Activated B cell treated with CpG ODN at 0.5 μM for 24 hours (primary cell): ENCODE measurements around the gene CABLES2. TPM values are rescaled to one million over a fixed set of nuclear protein-coding genes. Genes with fewer than 3 reads are reported as not detected.
A peak's percentile ranks its signal among the peaks of the same experiment; 100 is the strongest.

Experiments used
- ATAC-seq: fragments of 200-7000 bp; cut with Tn5 transposase; one replicate; pipeline ENCODE4 v1.10.0; 2021; ENCODE audit warnings: low read depth, mild to moderate bottlenecking, moderate library complexity
- CTCF ChIA-PET: fragments of 350-600 bp; sonication (Branson Sonifier 250); formaldehyde crosslinking; loops from one replicate; lab custom pipeline; 2021; ENCODE audit warnings: antibody characterized with exemption; lab: Charles Lee
- POLR2A ChIA-PET: fragments of 350-600 bp; sonication (Branson Sonifier 250); formaldehyde crosslinking; loops from one replicate; lab custom pipeline; 2021; ENCODE audit warnings: antibody characterized with exemption; lab: Charles Lee
- DNase-seq: peaks from one replicate; pipeline ENCODE4 v3.0.0; 2022
- H3K27ac Mint-ChIP-seq: one replicate; pipeline ENCODE4 v1.8.0; 2020; ENCODE audit warnings: mixed read lengths
- H3K27me3 Mint-ChIP-seq: one replicate; pipeline ENCODE4 v1.8.0; 2021; ENCODE audit warnings: mixed read lengths
- H3K36me3 Mint-ChIP-seq: one replicate; pipeline ENCODE4 v1.8.0; 2021; ENCODE audit warnings: low read depth, mixed read lengths
- H3K4me1 Mint-ChIP-seq: one replicate; pipeline ENCODE4 v1.8.0; 2021; ENCODE audit warnings: mixed read lengths
- H3K4me3 Mint-ChIP-seq: one replicate; pipeline ENCODE4 v1.8.0; 2020; ENCODE audit warnings: mild to moderate bottlenecking, mixed read lengths
- H3K9me3 Mint-ChIP-seq: one replicate; pipeline ENCODE4 v1.8.0; 2020; ENCODE audit warnings: mixed read lengths
- CTCF ChIP-seq: fragments of 200-600 bp; IDR thresholded peaks from one replicate; pipeline ENCODE4 v1.8.0; 2022; ENCODE audit warnings: antibody characterized with exemption, mild to moderate bottlenecking
- intact Hi-C: fragments of 100-400 bp; cut with micrococcal nuclease; formaldehyde crosslinking; loops from one replicate; pipeline ENCODE4 v1.15.1; 2024
- total RNA-seq: library from RNA; stranded (reverse); gene quantifications from 2 replicates; pipeline ENCODE4 v1.2.3, GENCODE V29; 2022

The CABLES2 gene
- total RNA-seq, 1 donor from 2014 or later: 6.6 TPM

- ChIA-PET CTCF (interaction anchor here (0.7 to 2.1 kb wide), 4 partner anchors 128 to 385 kb away, joined by 3 to 11 read pairs (median 4); no protein-coding TSS in a partner anchor), POLR2A (interaction anchor here (0.9 kb wide), 1 partner anchor 9 kb away, joined by 3 read pairs; no protein-coding TSS in a partner anchor)
- H3K27me3 Mint-ChIP-seq: no peaks in the 10 kb centered on the region
- no peaks in the 10 kb centered on the region for H3K36me3 Mint-ChIP-seq
- H3K4me1 Mint-ChIP-seq: peaks cover 32% of the 10 kb centered on the region
- H3K27ac Mint-ChIP-seq: no peak overlapping the region
- no peaks in the 10 kb centered on the region for H3K9me3 Mint-ChIP-seq
- no peak for ATAC-seq
- TF ChIP-seq CTCF: no peak
- H3K4me3 Mint-ChIP-seq: peak overlapping the region; percentile 38
- intact Hi-C loops: no loop called here
- no peak for DNase-seq
Measured at GRCh38 chr20:62409086-62409853, 2.2 kb upstream of the CABLES2 start.

- Mint-ChIP-seq H3K27ac (no peak overlapping the region), H3K4me3 (no peak overlapping the region), H3K4me1 (peaks cover 32% of the 10 kb centered on the region), H3K9me3 (no peaks in the 10 kb centered on the region), H3K27me3 (no peaks in the 10 kb centered on the region), H3K36me3 (no peaks in the 10 kb centered on the region)
- ATAC-seq (no peak), DNase-seq (no peak)
- ChIA-PET POLR2A (no interaction called here), CTCF (interaction anchor here (1.6 kb wide), 1 partner anchor 383 kb away, joined by 6 read pairs; no protein-coding TSS in a partner anchor)
- intact Hi-C loops: no loop called here
- no peak for TF ChIP-seq CTCF
Measured at GRCh38 chr20:62408640-62409039, 1.6 kb upstream of the CABLES2 start.

- CTCF ChIA-PET: no interaction called here
- Mint-ChIP-seq H3K27ac (peak overlapping the region; percentile 24), H3K27me3 (no peaks in the 10 kb centered on the region), H3K9me3 (no peaks in the 10 kb centered on the region), H3K4me1 (peaks cover 34% of the 10 kb centered on the region), H3K4me3 (peak overlapping the region; percentile 88), H3K36me3 (no peaks in the 10 kb centered on the region)
- intact Hi-C loops: no loop called here
- no peak for TF ChIP-seq CTCF
- ATAC-seq: no peak
- POLR2A ChIA-PET: no interaction called here
- no peak for DNase-seq
Measured at GRCh38 chr20:62408055-62408454, 970 bp upstream of the CABLES2 start.

GRCh38 chr20:62406635-62407176 is 379 bp downstream of the CABLES2 start:
- no peaks in the 10 kb centered on the region for H3K27me3 Mint-ChIP-seq
- TF ChIP-seq CTCF: no peak
- peak overlapping the region; percentile 75 for H3K4me3 Mint-ChIP-seq
- ChIA-PET CTCF (no interaction called here), POLR2A (interaction anchor here (1.0 kb wide), 1 partner anchor 408 kb away, joined by 3 read pairs; no protein-coding TSS in a partner anchor)
- H3K36me3 Mint-ChIP-seq: no peaks in the 10 kb centered on the region
- intact Hi-C loops: loop anchor here (1.0 to 2.0 kb wide), 5 partner anchors 19 to 390 kb away; partner anchors contain the start of genes ADRM1, MRGBP and RPS21
- H3K9me3 Mint-ChIP-seq: no peaks in the 10 kb centered on the region
- ATAC-seq (no peak), DNase-seq (no peak)
- H3K27ac Mint-ChIP-seq: no peak overlapping the region
- H3K4me1 Mint-ChIP-seq: peaks cover 40% of the 10 kb centered on the region

GRCh38 chr20:62405981-62406513 is 1.0 kb downstream of the CABLES2 start:
- TF ChIP-seq CTCF: no peak
- Mint-ChIP-seq H3K36me3 (no peaks in the 10 kb centered on the region), H3K9me3 (no peaks in the 10 kb centered on the region), H3K4me1 (peaks cover 45% of the 10 kb centered on the region), H3K27me3 (no peaks in the 10 kb centered on the region), H3K27ac (no peak overlapping the region), H3K4me3 (peak overlapping the region; percentile 75)
- intact Hi-C loops: loop anchor here (2.0 kb wide), 2 partner anchors 67 to 211 kb away; no protein-coding TSS in a partner anchor
- no peak for DNase-seq
- ATAC-seq: no peak
- ChIA-PET CTCF (no interaction called here), POLR2A (interaction anchor here (1.1 kb wide), 1 partner anchor 388 kb away, joined by 3 read pairs; no protein-coding TSS in a partner anchor)
